ENCODE measurements around the gene OSBPL9. TPM values are rescaled to one million over a fixed set of nuclear protein-coding genes. Genes with fewer than 3 reads are reported as not detected.

OSBPL9 gene
- total and polyA plus RNA-seq, 10 of the 15 experiments (the other 5 are each of a cell fraction or from before 2014, with no cell fraction given) = 25.9 to 156 (median 108) TPM

DNA sequence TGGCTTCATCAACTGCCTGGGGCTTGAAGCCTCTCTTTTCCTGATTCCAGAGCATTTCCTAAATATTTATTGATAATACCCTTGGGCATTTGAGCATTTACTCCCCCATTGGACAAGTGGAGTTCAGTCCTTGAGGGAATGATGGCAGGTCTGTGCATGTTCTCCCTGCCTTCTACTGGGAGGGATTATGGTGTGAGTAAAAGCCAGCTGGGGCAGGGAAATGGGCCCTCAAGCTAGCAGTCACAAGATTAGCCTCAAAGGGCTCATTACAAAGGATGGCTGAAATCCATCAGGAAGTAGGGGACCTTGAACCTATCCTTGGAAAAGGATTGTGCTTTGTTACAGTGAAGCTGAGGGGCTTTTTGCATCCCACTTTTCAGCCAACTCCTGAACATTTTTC lies 24.2 kb upstream of the OSBPL9 start (continued):
- TF ChIP-seq, protein P1, sequence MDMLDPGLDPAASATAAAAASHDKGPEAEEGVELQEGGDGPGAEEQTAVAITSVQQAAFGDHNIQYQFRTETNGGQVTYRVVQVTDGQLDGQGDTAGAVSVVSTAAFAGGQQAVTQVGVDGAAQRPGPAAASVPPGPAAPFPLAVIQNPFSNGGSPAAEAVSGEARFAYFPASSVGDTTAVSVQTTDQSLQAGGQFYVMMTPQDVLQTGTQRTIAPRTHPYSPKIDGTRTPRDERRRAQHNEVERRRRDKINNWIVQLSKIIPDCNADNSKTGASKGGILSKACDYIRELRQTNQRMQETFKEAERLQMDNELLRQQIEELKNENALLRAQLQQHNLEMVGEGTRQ (IDR thresholded peaks at IDR 0.05; ENCODE audit: borderline replicate concordance, low read depth, low read length) = no peak
- no peak for TF ChIP-seq CEBPB (IDR thresholded peaks at IDR 0.05; ENCODE audit: borderline replicate concordance in 1 of 2, low read depth in 2 of 2, low read length in 2 of 2)
- TF ChIP-seq SMC3 (IDR thresholded peaks at IDR 0.05; ENCODE audit: borderline replicate concordance, low read length) = no peak

DNA sequence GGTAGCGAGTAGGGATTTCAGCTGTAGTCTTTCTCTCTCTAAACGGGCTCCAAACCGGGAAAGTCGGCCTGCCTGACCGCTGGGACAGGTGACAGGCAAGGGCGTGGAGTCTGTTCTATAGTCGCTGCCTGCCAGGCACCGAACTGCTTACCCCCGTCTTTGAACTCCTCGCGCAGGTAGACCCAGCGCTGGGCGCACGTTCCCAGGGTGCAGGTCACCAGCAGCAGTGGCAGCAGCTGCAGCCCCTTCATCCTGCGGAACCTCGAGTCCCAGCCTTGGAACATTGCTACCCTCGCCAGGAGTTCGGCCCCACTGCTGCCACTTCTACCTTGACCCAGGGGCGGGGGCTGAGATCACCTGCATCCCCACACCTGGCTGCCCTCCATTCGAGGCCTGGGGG lies 22.2 kb upstream of the OSBPL9 start:
- H3K9ac ChIP-seq (ENCODE audit: control insufficient read depth, insufficient read depth, low read length) = no peak overlapping the region
- ATAC-seq = no peak
- TF ChIP-seq, protein P2, sequence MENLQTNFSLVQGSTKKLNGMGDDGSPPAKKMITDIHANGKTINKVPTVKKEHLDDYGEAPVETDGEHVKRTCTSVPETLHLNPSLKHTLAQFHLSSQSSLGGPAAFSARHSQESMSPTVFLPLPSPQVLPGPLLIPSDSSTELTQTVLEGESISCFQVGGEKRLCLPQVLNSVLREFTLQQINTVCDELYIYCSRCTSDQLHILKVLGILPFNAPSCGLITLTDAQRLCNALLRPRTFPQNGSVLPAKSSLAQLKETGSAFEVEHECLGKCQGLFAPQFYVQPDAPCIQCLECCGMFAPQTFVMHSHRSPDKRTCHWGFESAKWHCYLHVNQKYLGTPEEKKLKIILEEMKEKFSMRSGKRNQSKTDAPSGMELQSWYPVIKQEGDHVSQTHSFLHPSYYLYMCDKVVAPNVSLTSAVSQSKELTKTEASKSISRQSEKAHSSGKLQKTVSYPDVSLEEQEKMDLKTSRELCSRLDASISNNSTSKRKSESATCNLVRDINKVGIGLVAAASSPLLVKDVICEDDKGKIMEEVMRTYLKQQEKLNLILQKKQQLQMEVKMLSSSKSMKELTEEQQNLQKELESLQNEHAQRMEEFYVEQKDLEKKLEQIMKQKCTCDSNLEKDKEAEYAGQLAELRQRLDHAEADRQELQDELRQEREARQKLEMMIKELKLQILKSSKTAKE (IDR thresholded peaks at IDR 0.05; ENCODE audit: low read depth, poor library complexity, severe bottlenecking) = no peak
- TF ChIP-seq, protein P3, sequence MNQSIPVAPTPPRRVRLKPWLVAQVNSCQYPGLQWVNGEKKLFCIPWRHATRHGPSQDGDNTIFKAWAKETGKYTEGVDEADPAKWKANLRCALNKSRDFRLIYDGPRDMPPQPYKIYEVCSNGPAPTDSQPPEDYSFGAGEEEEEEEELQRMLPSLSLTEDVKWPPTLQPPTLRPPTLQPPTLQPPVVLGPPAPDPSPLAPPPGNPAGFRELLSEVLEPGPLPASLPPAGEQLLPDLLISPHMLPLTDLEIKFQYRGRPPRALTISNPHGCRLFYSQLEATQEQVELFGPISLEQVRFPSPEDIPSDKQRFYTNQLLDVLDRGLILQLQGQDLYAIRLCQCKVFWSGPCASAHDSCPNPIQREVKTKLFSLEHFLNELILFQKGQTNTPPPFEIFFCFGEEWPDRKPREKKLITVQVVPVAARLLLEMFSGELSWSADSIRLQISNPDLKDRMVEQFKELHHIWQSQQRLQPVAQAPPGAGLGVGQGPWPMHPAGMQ (IDR thresholded peaks at IDR 0.05; ENCODE audit: borderline replicate concordance) = no peak
- TF ChIP-seq GABPA (IDR thresholded peaks at IDR 0.05; ENCODE audit: low read depth) (no peak), ZNF622 (IDR thresholded peaks at IDR 0.05) (no peak), MEF2B (IDR thresholded peaks at IDR 0.05; ENCODE audit: partially characterized antibody, poor library complexity, severe bottlenecking) (no peak), JUND (IDR thresholded peaks at IDR 0.05; ENCODE audit: low read depth, low read length) (no peak)
- ChIA-PET SMC1A (ENCODE audit: uncharacterized antibody, unreplicated experiment) (no interaction called here), POLR2A (no interaction called here), CTCF (no interaction called here), RAD21 (ENCODE audit: unreplicated experiment) (no interaction called here)
- 77% methylated on average over 20 of the region's 20 CpGs for WGBS (ENCODE audit: insufficient coverage, insufficient replicate concordance, low lambda C conversion rate, missing lambda C conversion rate)
- in situ Hi-C loops (cut with MboI) = no loop called here
- H3K27ac ChIP-seq (ENCODE audit: control insufficient read depth, insufficient read depth) = no peak overlapping the region
- H2AFZ ChIP-seq (ENCODE audit: control insufficient read depth, low read depth, low read length) = no peak overlapping the region
- H3K4me2 ChIP-seq (ENCODE audit: control insufficient read depth, insufficient read depth) = no peak overlapping the region
- no peak overlapping the region for H3K4me3 ChIP-seq
- intact Hi-C loops (cut with micrococcal nuclease; ENCODE audit: unreplicated experiment) = no loop called here
- no peaks in the 10 kb centered on the region for H4K20me1 ChIP-seq (ENCODE audit: control insufficient read depth, insufficient read depth)
- DNase-seq (ENCODE audit: low read depth, low spot score) = no peak
- no peak for FAIRE-seq
- no TSS peak for BruUV-seq (replicated peaks)
- no peaks in the 10 kb centered on the region for H3K4me1 ChIP-seq (ENCODE audit: control insufficient read depth, insufficient read depth, low read length)
- no peaks in the 10 kb centered on the region for H3K79me2 ChIP-seq (ENCODE audit: control insufficient read depth, insufficient read depth, low read length)
- 0 out of 4 replicates have a peak, but pooled peaks cover 0 to 2% of the 10 kb centered on the region in 2 experiments for H3K27me3 ChIP-seq (replicated peaks in 1 of 2; ENCODE audit: control insufficient read depth in 2 of 2, insufficient read depth in 2 of 2, low read length in 1 of 2)
- H3K9me3 ChIP-seq (replicated peaks; ENCODE audit: control insufficient read depth, insufficient read depth, low read length) = no peaks in the 10 kb centered on the region
- H3K36me3 ChIP-seq (ENCODE audit: control insufficient read depth in 2 of 2, insufficient read depth in 2 of 2, low read length in 1 of 2) = no peaks in the 10 kb centered on the region
